ENCODE results near the gene OTOP3.

The OTOP3 gene

GRCh38 chr17:74916136-74916850 lies 19.4 kb upstream of the OTOP3 start:
- DNase-seq (ENCODE audit: low read depth in 3 of 3, low spot score in 1 of 3): no peak

- DNase-seq (ENCODE audit: low read depth in 3 of 3, low spot score in 1 of 3): no peak
Observed at GRCh38 chr17:74916851-74917199, 18.9 kb upstream of the OTOP3 start.

DNA sequence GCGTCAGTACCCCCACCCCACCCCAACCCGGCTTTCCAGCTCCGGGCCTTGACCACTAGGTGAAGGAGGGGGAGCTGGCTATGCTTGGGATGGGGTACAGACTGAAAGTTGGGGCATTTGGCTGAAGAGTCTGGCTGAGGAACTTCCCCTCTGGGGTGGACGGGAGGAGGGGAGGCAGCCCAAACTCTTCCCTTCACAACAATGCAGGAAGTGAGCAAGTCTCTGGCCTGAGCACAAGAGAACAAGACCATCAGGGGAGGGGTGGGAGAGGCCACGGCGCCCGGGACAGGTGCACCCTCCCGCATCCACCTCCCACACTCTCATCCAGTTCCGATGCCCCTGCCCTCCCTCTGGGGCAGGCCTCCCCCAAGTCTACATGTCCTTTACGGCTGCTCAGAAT lies 18.3 kb upstream of the OTOP3 start:
- no peak for DNase-seq (ENCODE audit: low read depth in 3 of 3, low spot score in 1 of 3)

DNA sequence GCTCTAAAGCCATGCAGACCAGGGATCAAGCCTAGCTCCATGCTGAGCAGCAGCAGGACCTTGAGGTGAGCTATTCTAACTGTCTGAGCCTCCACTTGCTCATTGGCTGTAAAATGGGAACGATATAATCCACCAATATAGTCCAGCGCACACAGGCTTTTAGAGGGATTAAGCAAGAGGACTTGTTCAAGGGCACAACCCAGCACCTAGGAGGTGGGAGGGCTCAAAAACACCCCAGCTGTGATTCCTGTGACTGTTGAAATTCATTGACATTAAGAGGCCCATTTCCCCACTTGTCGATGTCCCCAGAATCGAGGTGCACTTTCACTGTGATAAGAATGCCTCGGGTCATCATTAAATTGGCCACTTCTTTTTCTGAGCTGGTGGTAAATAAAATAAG lies 16.8 kb upstream of the OTOP3 start:
- DNase-seq (ENCODE audit: low read depth in 3 of 3, low spot score in 1 of 3): no peak

DNA sequence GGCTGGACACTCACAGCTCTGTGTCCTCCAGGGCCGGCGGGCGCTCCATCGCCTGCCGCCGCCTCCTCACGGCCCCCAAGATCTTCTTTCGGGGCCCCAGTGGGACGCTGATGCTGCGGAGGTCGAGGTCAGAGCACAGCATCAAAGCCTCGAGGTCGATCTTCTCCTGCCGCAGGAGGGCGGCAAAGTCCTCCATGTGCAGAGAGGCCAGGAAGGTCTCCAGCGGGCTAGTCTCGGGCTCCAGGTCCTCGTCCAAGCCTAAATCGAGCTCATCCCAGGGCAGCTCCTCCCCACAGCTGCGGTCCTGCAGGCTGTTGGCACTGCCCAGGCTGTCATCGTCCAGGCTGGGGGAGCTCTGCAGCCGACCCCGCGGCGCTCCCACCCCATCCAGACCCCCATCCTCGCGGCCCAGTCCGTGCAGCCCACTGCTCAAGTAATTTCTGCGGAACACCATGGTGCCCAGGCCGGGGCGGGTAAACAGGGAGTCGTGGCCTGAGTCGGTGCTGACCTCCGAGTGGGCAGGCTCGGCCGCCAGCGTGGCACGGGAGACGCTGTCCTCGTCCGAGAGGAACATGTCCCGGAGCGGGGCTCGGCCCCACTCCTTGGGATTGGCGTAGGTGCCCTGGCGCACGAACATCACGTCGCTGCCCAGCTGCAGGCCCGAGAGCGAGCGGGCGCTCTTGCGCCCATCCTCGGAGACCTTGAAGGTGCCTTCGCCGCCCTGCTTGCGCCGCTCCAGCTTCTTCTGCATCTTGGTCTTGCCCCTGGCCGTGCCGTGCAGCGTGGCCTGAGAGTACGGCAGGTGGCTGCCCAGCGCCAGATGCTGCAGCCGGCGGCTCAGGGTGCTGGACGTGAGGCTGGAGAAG lies 16.0 kb upstream of the OTOP3 start:
- DNase-seq (ENCODE audit: low read depth in 3 of 3, low spot score in 1 of 3): no peak

DNA sequence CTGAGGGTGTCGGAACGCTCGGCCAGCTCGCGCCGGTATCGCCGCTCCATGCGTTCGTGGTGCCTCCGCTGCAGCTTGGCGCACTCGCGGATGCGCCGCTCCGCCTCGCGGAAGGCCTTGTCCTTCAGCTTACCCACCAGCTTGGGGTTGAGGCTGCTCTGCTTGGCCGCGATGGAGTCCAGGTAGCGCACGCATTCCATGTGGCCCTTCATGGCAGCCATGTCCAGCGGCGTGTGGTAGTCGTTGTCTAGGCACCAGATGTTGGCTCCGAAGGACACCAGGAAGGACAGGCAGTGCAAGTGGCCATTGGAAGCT lies 15.4 kb upstream of the OTOP3 start:
- DNase-seq (ENCODE audit: low read depth in 3 of 3, low spot score in 1 of 3): no peak

- DNase-seq (ENCODE audit: low read depth in 3 of 3, low spot score in 1 of 3): no peak
Observed at GRCh38 chr17:74920642-74921025, 15.1 kb upstream of the OTOP3 start.

DNA sequence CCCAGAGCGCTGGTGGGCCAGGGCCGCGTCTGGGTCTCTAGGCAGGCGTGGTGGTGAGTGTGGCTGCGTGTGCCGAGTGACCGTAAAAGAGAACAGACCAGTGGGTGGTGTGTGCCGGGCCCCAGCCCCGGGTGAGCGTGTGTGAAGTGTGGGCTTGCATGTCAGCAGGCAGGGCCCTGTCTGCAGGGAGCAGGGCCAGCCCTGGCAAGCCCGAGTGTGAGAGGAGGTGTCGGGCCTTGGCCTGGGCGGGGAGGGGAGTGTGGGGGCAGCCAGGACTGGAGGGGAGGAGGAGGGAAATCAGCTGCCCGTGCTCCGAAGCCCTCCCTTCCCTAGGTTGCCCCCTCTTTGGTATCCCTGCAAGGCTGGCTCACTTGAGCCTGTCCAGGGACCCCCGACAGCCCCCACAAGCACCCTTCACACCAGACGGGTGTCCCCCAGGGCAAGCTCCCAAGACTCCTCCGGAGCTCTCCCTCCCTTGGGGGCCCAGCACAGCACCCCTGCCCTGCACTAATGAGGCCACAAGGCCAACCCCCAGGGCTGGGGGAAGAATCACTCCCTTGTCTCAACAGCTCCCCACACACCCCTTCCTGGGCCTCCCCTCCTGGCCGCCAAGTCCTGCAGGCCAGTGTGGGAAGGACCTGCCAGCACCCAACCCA lies 14.5 kb upstream of the OTOP3 start:
- DNase-seq (ENCODE audit: low read depth in 3 of 3, low spot score in 1 of 3): no peak

DNA sequence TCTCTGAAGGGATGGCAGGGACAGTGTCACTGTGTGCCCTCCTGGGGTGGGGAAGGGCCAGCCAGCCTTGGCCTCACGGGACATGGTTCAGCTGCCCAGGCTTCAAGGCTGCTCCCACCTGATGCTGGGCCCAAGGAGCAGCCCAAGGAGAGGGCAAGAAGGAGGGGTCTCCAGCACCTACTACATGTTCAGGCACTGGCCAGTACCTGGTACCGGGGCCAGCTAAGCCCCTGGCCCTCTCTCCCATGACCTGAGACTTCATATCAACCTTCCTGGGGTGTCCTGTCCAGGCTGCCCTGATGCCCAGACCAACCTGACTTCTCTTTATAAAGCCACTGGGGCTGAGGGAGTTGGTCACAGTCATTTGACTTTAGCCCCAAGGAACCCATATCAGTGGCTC lies 13.9 kb upstream of the OTOP3 start:
- no peak for DNase-seq (ENCODE audit: low read depth in 3 of 3, low spot score in 1 of 3)

DNA sequence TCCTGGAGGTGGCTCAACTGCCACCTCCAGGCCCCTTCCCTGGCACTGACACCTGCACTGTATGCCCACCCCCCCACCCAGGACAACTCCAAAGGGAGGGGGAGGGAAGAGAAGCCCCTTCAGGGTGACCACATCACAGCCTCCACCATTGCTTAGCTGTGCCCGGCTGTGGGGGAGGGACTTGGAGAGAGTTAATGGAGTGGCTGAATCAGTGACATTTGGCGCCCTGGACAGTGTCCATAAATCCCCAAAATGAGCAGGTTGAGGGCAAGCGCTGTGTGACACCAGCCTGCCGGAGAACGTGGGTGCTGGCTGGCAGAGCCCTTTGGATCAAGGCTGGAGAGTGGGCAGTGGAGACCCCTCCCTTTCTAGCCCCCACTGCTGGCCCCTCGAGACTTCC lies 13.5 kb upstream of the OTOP3 start:
- DNase-seq (ENCODE audit: low read depth in 3 of 3, low spot score in 1 of 3): no peak

- DNase-seq (ENCODE audit: low read depth in 3 of 3, low spot score in 1 of 3): no peak
Observed at GRCh38 chr17:74922694-74923537, 12.8 kb upstream of the OTOP3 start, which contains the start of gene USH1G. TSS of gene USH1G (minus strand) at chr17:74923255. CDS start at chr17:74923073, 182 bp downstream.

- peak; percentile 17 to 68 (median 36) for DNase-seq (ENCODE audit: low read depth in 3 of 3, low spot score in 1 of 3)
Observed at GRCh38 chr17:74923538-74924249, 12.0 kb upstream of the OTOP3 start.

DNA sequence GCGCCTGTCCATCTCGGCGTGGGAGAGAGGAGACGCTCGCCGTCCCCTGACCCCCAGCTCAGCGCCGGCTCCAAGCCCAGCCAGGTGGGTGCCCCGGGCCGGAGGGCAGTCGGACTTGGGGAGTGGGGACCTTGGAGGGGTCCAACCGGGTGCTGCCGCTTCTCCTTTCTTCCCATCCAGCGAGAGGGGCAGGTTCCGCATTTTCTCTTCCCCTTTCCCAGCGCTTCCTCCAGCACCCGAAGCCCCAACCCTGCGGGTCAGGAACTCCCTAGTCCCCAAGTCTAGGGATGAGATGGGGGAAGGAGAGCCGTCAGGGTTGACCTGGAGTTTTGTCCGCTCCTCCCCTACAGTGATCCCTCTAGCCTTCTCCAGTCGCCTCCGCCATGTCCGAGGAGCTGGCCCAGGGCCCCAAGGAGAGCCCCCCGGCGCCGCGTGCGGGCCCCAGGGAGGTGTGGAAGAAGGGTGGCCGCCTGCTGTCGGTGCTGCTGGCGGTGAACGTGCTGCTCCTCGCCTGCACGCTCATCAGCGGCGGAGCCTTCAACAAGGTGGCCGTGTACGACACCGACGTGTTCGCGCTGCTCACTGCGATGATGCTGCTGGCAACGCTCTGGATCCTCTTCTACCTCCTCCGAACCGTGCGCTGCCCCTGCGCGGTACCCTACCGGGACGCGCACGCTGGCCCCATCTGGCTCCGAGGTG lies 11.3 kb upstream of the OTOP3 start, which contains the start of gene OTOP2:
Gene OTOP2, plus strand, starts transcription at position 24 of the 699 bp plus-strand sequence. Its CDS starts 360 bp downstream, at position 384.
- DNase-seq (ENCODE audit: low read depth in 3 of 3, low spot score in 1 of 3): no peak

DNA sequence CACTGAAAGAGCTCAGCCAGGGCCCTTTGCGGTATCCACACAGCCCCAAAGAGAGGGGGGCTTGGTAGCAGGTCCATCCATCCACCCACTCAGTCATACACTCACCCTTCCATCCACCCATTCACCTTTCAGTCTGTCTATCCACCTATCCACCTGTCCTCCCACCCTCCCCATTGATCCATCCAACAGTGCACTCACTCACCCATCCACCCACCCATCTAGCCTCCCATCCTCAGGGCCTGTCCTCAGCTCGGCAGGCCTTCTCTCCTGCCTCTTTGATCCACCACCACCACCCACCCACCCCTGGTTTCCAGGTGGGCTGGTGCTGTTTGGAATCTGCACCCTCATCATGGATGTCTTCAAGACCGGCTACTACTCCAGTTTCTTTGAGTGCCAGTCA lies 10.5 kb upstream of the OTOP3 start:
- DNase-seq (ENCODE audit: low read depth in 3 of 3, low spot score in 1 of 3): no peak

- DNase-seq (ENCODE audit: low read depth in 3 of 3, low spot score in 1 of 3): no peak
Observed at GRCh38 chr17:74928786-74929185, 6.9 kb upstream of the OTOP3 start.

DNA sequence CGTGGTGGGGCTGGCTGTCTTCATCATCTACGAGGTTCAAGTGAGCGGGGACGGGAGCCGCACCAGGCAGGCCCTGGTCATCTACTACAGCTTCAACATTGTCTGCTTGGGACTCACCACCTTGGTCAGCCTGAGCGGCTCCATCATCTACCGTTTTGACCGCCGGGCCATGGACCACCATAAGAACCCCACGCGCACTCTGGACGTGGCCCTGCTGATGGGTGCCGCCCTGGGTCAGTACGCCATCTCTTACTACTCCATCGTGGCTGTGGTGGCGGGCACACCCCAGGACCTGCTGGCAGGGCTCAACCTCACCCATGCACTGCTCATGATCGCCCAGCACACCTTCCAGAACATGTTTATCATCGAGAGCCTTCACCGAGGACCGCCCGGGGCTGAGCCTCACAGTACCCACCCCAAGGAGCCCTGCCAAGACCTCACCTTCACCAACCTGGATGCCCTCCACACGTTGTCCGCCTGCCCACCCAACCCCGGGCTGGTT lies 5.1 kb upstream of the OTOP3 start:
- no peak for DNase-seq (ENCODE audit: low read depth in 3 of 3, low spot score in 1 of 3)

DNA sequence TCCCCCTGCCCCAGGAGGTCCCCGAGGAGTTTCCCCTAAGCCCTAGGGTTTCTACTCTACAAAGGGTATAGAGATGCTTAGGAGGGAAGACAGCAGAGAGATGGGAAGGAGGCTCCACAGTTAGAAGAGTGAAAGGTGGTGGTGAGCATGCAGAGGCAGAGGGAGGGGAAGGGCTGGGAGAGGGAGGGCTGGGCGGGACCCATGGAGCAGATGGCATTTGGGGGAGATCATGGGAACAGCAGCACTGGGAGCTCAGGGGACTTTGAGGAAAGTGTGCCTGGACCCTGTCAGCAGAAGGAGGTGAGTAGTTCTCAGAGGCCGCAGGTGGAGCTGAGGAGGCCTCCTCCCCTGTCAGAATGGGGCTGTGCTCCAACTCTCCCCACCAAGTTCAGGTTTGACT lies 650 bp upstream of the OTOP3 start:
- DNase-seq (ENCODE audit: low read depth in 3 of 3, low spot score in 1 of 3): no peak

GRCh38 chr17:74936470-74936799 lies 737 bp downstream of the OTOP3 start:
- no peak for DNase-seq (ENCODE audit: low read depth in 3 of 3, low spot score in 1 of 3)

GRCh38 chr17:74937064-74938051 lies 1.7 kb downstream of the OTOP3 start:
- DNase-seq (ENCODE audit: low read depth in 3 of 3, low spot score in 1 of 3): no peak

All from stimulated activated CD4-positive, alpha-beta T cell treated with anti-CD3 and anti-CD28 coated beads, TNF-alpha, amount 100 ng/mL, for 1 hour (primary cell).